ENCODE results near the gene RTP4. TPM values are rescaled to one million over a fixed set of nuclear protein-coding genes. Genes with fewer than 3 reads are reported as not detected.

Gene RTP4
- total and polyA plus RNA-seq, 7 experiments from 2014 or later: 1.6 to 23.1 (median 6.0) TPM

- H3K4me3 Mint-ChIP-seq: no peak overlapping the region
- no peak overlapping the region for H3K27ac Mint-ChIP-seq
- ATAC-seq (no peak), DNase-seq (no peak)
- Histone ChIP-seq H3K27me3 (ENCODE audit: control insufficient read depth in 2 of 2, insufficient read depth in 2 of 2, low read length in 2 of 2) (no peaks in the 10 kb centered on the region), H3K9me3 (ENCODE audit: control insufficient read depth in 2 of 3, low read length in 3 of 3) (no peaks in the 10 kb centered on the region), H3K27ac (ENCODE audit: low read depth, low read length) (no peak overlapping the region), H3K36me3 (ENCODE audit: control insufficient read depth in 2 of 3, insufficient read depth in 3 of 3, low read length in 3 of 3) (no peaks in the 10 kb centered on the region), H3K4me1 (ENCODE audit: control insufficient read depth in 2 of 2, insufficient read depth in 2 of 2, low read length in 2 of 2) (no peaks in the 10 kb centered on the region), H3K4me3 (ENCODE audit: low read length) (no peak overlapping the region)
- peaks cover 8 to 45% (median 16%) of the 10 kb centered on the region in 5 donors for H3K27me3 Mint-ChIP-seq
- no peaks in the 10 kb centered on the region for H3K4me1 Mint-ChIP-seq
- ChIA-PET CTCF (no interaction called here), POLR2A (no interaction called here)
- intact Hi-C loops (cut with micrococcal nuclease): no loop called here
- H3K9me3 Mint-ChIP-seq: no peaks in the 10 kb centered on the region
- peaks cover 0 to 3% (median 0%) of the 10 kb centered on the region in 5 donors for H3K36me3 Mint-ChIP-seq
Measured at GRCh38 chr3:187342255-187342654, 25.9 kb upstream of the RTP4 start.

GRCh38 chr3:187343670-187344069 lies 24.5 kb upstream of the RTP4 start:
- Histone ChIP-seq H3K27ac (ENCODE audit: low read depth, low read length) (no peak overlapping the region), H3K4me3 (ENCODE audit: low read length) (no peak overlapping the region), H3K27me3 (ENCODE audit: control insufficient read depth in 2 of 2, insufficient read depth in 2 of 2, low read length in 2 of 2) (no peaks in the 10 kb centered on the region), H3K4me1 (ENCODE audit: control insufficient read depth in 2 of 2, insufficient read depth in 2 of 2, low read length in 2 of 2) (no peaks in the 10 kb centered on the region), H3K9me3 (ENCODE audit: control insufficient read depth in 2 of 3, low read length in 3 of 3) (no peaks in the 10 kb centered on the region), H3K36me3 (ENCODE audit: control insufficient read depth in 2 of 3, insufficient read depth in 3 of 3, low read length in 3 of 3) (no peaks in the 10 kb centered on the region)
- intact Hi-C loops (cut with micrococcal nuclease): no loop called here
- POLR2A ChIA-PET: no interaction called here
- H3K9me3 Mint-ChIP-seq: no peaks in the 10 kb centered on the region
- H3K4me3 Mint-ChIP-seq: no peak overlapping the region
- ATAC-seq (no peak), DNase-seq (no peak)
- H3K27me3 Mint-ChIP-seq: peaks cover 3 to 44% (median 9%) of the 10 kb centered on the region in 5 donors
- no peaks in the 10 kb centered on the region for H3K36me3 Mint-ChIP-seq
- H3K27ac Mint-ChIP-seq: no peak overlapping the region
- no peaks in the 10 kb centered on the region for H3K4me1 Mint-ChIP-seq
- CTCF ChIA-PET: no interaction called here

GRCh38 chr3:187352581-187353575 lies 15.3 kb upstream of the RTP4 start:
- DNase-seq (no peak), ATAC-seq (no peak)
- H3K9me3 Mint-ChIP-seq: no peaks in the 10 kb centered on the region
- H3K4me3 ChIP-seq (ENCODE audit: low read length): no peak overlapping the region
- no peak overlapping the region for H3K27ac ChIP-seq (ENCODE audit: low read depth, low read length)
- H3K27me3 Mint-ChIP-seq: peaks cover 0 to 24% (median 0%) of the 10 kb centered on the region in 5 donors
- no peaks in the 10 kb centered on the region for H3K36me3 Mint-ChIP-seq
- no peaks in the 10 kb centered on the region for H3K36me3 ChIP-seq (ENCODE audit: control insufficient read depth in 2 of 3, insufficient read depth in 3 of 3, low read length in 3 of 3)
- CTCF ChIA-PET: no interaction called here
- no peak overlapping the region for H3K27ac Mint-ChIP-seq
- intact Hi-C loops (cut with micrococcal nuclease): no loop called here
- no peaks in the 10 kb centered on the region for H3K27me3 ChIP-seq (ENCODE audit: control insufficient read depth in 2 of 2, insufficient read depth in 2 of 2, low read length in 2 of 2)
- H3K4me1 ChIP-seq (ENCODE audit: control insufficient read depth in 2 of 2, insufficient read depth in 2 of 2, low read length in 2 of 2): no peaks in the 10 kb centered on the region
- POLR2A ChIA-PET: no interaction called here
- H3K9me3 ChIP-seq (ENCODE audit: control insufficient read depth in 2 of 3, low read length in 3 of 3): no peaks in the 10 kb centered on the region
- H3K4me1 Mint-ChIP-seq: no peaks in the 10 kb centered on the region
- no peak overlapping the region for H3K4me3 Mint-ChIP-seq

DNA sequence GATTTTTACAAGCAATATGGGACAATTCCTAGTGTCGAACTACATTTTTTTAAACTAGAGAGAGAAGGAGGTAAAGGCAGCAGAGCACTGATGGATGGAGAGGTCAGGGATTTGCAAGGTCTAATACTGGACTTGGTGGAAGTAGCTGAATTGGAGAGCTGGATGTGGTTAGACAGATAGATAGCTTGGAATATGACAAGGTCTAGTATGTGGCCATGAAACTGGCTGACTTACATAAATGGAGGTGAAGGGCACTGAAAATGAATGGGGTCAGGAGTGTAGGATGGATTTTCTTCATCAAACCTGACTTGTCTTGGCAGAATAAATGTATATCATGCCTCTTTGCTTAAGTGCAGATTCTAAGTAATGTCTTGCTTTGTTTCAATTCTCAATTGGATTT lies 10.1 kb upstream of the RTP4 start:
- Mint-ChIP-seq H3K36me3 (peaks cover 0 to 3% (median 0%) of the 10 kb centered on the region in 5 donors), H3K4me3 (no peak overlapping the region), H3K27me3 (peaks cover 0 to 11% (median 0%) of the 10 kb centered on the region in 5 donors), H3K9me3 (no peaks in the 10 kb centered on the region), H3K27ac (no peak overlapping the region), H3K4me1 (peaks cover 0 to 11% (median 0%) of the 10 kb centered on the region in 7 donors)
- DNase-seq: no peak
- ChIA-PET CTCF (no interaction called here), POLR2A (no interaction called here)
- no peaks in the 10 kb centered on the region for H3K36me3 ChIP-seq (ENCODE audit: control insufficient read depth in 2 of 3, insufficient read depth in 3 of 3, low read length in 3 of 3)
- no peak overlapping the region for H3K27ac ChIP-seq (ENCODE audit: low read depth, low read length)
- no peak for ATAC-seq
- H3K4me1 ChIP-seq (ENCODE audit: control insufficient read depth in 2 of 2, insufficient read depth in 2 of 2, low read length in 2 of 2): no peaks in the 10 kb centered on the region
- intact Hi-C loops (cut with micrococcal nuclease): no loop called here
- H3K27me3 ChIP-seq (ENCODE audit: control insufficient read depth in 2 of 2, insufficient read depth in 2 of 2, low read length in 2 of 2): no peaks in the 10 kb centered on the region
- H3K4me3 ChIP-seq (ENCODE audit: low read length): no peak overlapping the region
- no peaks in the 10 kb centered on the region for H3K9me3 ChIP-seq (ENCODE audit: control insufficient read depth in 2 of 3, low read length in 3 of 3)

- intact Hi-C loops (cut with micrococcal nuclease): loop anchor here in 1 of 2 donors (10.0 kb wide), 1 partner anchor 795 kb away; the partner anchor contains the start of gene LPP
- H3K4me3 ChIP-seq (ENCODE audit: low read length): no peak overlapping the region
- H3K9me3 Mint-ChIP-seq: no peaks in the 10 kb centered on the region
- no peak overlapping the region for H3K27ac ChIP-seq (ENCODE audit: low read depth, low read length)
- H3K4me1 Mint-ChIP-seq: peaks cover 0 to 11% (median 0%) of the 10 kb centered on the region in 7 donors
- H3K27ac Mint-ChIP-seq: no peak overlapping the region
- H3K9me3 ChIP-seq (ENCODE audit: control insufficient read depth in 2 of 3, low read length in 3 of 3): no peaks in the 10 kb centered on the region
- H3K36me3 ChIP-seq (ENCODE audit: control insufficient read depth in 2 of 3, insufficient read depth in 3 of 3, low read length in 3 of 3): no peaks in the 10 kb centered on the region
- ChIA-PET CTCF (no interaction called here), POLR2A (no interaction called here)
- H3K27me3 Mint-ChIP-seq: peaks cover 0 to 4% (median 0%) of the 10 kb centered on the region in 5 donors
- peaks cover 0 to 5% (median 0%) of the 10 kb centered on the region in 5 donors for H3K36me3 Mint-ChIP-seq
- H3K4me1 ChIP-seq (ENCODE audit: control insufficient read depth in 2 of 2, insufficient read depth in 2 of 2, low read length in 2 of 2): no peaks in the 10 kb centered on the region
- no peaks in the 10 kb centered on the region for H3K27me3 ChIP-seq (ENCODE audit: control insufficient read depth in 2 of 2, insufficient read depth in 2 of 2, low read length in 2 of 2)
- DNase-seq (no peak), ATAC-seq (no peak)
- no peak overlapping the region for H3K4me3 Mint-ChIP-seq
Measured at GRCh38 chr3:187359798-187360486, 8.2 kb upstream of the RTP4 start.

DNA sequence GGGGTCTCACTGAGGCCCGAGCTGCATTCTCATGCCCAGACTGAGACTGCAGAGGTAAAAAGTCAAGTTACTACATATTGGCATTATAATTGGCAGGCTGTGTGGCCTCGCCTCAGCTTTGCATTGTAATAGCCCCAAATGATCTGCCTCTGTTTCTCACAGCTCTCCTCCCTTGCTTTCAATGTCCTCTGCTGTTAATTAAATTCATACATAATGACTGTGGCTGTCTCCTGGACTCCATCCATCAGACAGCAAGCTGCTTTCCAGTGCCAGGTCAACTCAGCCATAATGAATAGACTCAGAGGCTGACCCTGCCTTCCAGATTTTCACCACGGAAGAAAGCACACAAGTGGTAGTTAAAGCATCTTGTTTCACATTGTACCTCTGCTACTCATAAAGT lies 7.6 kb upstream of the RTP4 start:
- Mint-ChIP-seq H3K4me3 (no peak overlapping the region), H3K4me1 (peaks cover 0 to 15% (median 0%) of the 10 kb centered on the region in 7 donors), H3K27ac (no peak overlapping the region), H3K9me3 (peaks cover 0 to 4% (median 0%) of the 10 kb centered on the region in 11 donors), H3K36me3 (peaks cover 0 to 8% (median 0%) of the 10 kb centered on the region in 5 donors), H3K27me3 (peaks cover 0 to 4% (median 0%) of the 10 kb centered on the region in 5 donors)
- no peaks in the 10 kb centered on the region for H3K4me1 ChIP-seq (ENCODE audit: control insufficient read depth in 2 of 2, insufficient read depth in 2 of 2, low read length in 2 of 2)
- ATAC-seq: no peak
- H3K36me3 ChIP-seq (ENCODE audit: control insufficient read depth in 2 of 3, insufficient read depth in 3 of 3, low read length in 3 of 3): no peaks in the 10 kb centered on the region
- H3K27me3 ChIP-seq (ENCODE audit: control insufficient read depth in 2 of 2, insufficient read depth in 2 of 2, low read length in 2 of 2): no peaks in the 10 kb centered on the region
- ChIA-PET CTCF (no interaction called here), POLR2A (no interaction called here)
- no peak overlapping the region for H3K4me3 ChIP-seq (ENCODE audit: low read length)
- intact Hi-C loops (cut with micrococcal nuclease): loop anchor here in 1 of 2 donors (10.0 kb wide), 1 partner anchor 794 kb away; the partner anchor contains the start of gene LPP
- no peaks in the 10 kb centered on the region for H3K9me3 ChIP-seq (ENCODE audit: control insufficient read depth in 2 of 3, low read length in 3 of 3)
- no peak overlapping the region for H3K27ac ChIP-seq (ENCODE audit: low read depth, low read length)
- DNase-seq: no peak

Data from naive thymus-derived CD4-positive, alpha-beta T cell (primary cell).